Kidney epithelial cell (primary cell): ENCODE measurements around the gene HYAL4. TPM values are rescaled to one million over a fixed set of nuclear protein-coding genes. Genes with fewer than 3 reads are reported as not detected.

Experiments used
- DNase-seq: peaks from one replicate; pipeline ENCODE4 v3.0.0-alpha.2; 2010; ENCODE audit warnings: low read depth
- H3K27me3 ChIP-seq: 2 replicates; pipeline ENCODE4 v1.6.0; 2011; ENCODE audit warnings: low read length; ENCODE audit not compliant: control insufficient read depth, insufficient read depth
- H3K36me3 ChIP-seq: 2 replicates; pipeline ENCODE4 v1.5.1; 2011; ENCODE audit warnings: low read length; ENCODE audit not compliant: control insufficient read depth, insufficient read depth
- H3K4me3 ChIP-seq: 2 replicates; pipeline ENCODE4 v1.5.1; 2011; ENCODE audit warnings: low read depth, mild to moderate bottlenecking, control low read depth, low read length
- total RNA-seq: library from RNA; depleted of rRNA; stranded (reverse); fragments of >200 nt; gene quantifications from 2 replicates; pipeline ENCODE4 v1.2.3, GENCODE V29; 2015
- TF ChIP-seq, protein P1 (sequence below): IDR thresholded peaks from 2 replicates; pipeline ENCODE4 v1.5.1; 2011; ENCODE audit warnings: mild to moderate bottlenecking, moderate library complexity, low read length, control low read depth, inconsistent platforms; ENCODE audit not compliant: insufficient read depth, poor library complexity, severe bottlenecking

HYAL4 gene
- total RNA-seq, 1 donor from 2014 or later = not detected

DNA sequence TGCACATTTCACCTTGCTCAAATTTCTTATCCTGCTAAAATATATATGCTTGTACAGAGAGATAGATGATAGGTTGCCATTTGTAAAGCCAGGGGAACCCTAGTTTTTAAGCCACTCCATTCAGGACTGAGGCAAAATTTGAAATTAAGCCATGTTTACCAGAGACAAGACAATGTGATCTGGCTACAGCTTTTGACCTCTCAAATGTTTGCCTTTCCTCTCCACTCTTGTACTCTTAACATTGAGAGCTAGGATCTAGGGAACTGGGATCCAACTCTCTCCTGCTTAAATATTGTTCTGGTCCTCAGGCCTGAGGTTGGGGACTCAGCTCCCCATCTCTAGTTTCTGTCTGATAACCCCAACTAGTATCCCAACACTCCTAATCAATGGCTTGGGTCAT lies 15.9 kb downstream of the HYAL4 start:
- Histone ChIP-seq H3K27me3 (no peaks in the 10 kb centered on the region), H3K36me3 (no peaks in the 10 kb centered on the region), H3K4me3 (no peak overlapping the region)
- no peak for DNase-seq
- TF ChIP-seq, protein P1, sequence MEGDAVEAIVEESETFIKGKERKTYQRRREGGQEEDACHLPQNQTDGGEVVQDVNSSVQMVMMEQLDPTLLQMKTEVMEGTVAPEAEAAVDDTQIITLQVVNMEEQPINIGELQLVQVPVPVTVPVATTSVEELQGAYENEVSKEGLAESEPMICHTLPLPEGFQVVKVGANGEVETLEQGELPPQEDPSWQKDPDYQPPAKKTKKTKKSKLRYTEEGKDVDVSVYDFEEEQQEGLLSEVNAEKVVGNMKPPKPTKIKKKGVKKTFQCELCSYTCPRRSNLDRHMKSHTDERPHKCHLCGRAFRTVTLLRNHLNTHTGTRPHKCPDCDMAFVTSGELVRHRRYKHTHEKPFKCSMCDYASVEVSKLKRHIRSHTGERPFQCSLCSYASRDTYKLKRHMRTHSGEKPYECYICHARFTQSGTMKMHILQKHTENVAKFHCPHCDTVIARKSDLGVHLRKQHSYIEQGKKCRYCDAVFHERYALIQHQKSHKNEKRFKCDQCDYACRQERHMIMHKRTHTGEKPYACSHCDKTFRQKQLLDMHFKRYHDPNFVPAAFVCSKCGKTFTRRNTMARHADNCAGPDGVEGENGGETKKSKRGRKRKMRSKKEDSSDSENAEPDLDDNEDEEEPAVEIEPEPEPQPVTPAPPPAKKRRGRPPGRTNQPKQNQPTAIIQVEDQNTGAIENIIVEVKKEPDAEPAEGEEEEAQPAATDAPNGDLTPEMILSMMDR = no peak

DNA sequence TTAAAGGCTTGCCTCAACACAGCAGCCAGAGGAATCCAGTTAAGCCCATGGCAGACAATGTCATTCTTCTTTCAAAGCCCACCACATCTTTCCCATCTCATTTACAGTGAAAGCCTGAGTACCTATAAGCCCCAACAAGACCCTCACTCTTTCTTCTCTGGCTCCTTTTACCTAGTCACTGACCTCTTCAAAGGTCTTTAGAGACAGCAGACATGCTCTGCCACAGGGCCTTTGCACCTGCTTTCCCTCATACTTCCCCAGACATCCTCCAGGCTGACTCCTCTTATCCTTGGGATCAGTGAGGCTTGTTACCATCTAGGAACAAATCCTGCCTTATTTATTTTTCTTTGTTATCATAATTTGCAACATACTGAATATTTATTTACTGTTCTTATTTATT lies 17.8 kb downstream of the HYAL4 start:
- TF ChIP-seq, protein P1 = no peak
- no peak overlapping the region for H3K4me3 ChIP-seq
- no peaks in the 10 kb centered on the region for H3K36me3 ChIP-seq
- no peaks in the 10 kb centered on the region for H3K27me3 ChIP-seq
- DNase-seq = no peak

DNA sequence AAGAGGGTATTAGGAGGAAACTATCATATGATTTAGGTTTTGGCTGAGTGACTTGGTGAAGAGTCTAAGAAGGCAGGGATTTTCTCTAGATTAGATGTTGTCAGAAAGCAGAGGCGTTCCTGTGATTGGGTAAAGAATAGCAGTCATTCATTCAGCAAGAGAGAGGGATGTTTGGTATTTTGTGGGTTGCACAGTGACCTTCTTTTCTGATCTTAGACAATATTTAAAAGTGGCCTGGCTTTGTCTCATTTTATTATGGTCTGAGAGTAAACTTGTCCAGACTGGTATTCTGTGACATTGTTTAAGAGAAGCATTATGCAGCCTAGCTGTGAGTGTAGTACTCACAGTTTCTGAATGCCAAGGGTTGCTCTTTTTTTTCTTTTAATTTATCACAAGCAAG lies 18.5 kb downstream of the HYAL4 start:
- Histone ChIP-seq H3K36me3 (no peaks in the 10 kb centered on the region), H3K4me3 (no peak overlapping the region), H3K27me3 (no peaks in the 10 kb centered on the region)
- TF ChIP-seq, protein P1 = no peak
- no peak for DNase-seq

DNA sequence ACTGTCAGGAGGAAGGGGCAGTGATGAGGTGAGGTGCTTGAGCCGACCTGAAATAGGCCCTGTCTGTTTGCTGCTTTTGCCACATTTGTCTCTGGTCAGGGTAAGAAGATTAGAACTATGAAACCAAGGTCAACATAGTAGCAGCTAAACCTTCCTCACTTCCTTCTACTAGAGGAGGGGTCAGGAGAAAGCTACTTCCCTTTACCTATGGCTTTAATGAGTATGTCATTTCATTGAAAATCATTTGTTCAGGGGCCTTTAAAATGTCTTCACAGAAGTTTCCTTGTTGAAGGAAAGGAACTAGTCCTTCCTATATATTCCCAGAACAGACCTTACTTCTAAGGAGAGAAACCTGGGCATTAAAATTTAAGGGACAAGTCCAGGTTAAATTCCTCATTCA lies 19.0 kb downstream of the HYAL4 start:
- no peak for DNase-seq
- Histone ChIP-seq H3K4me3 (no peak overlapping the region), H3K36me3 (no peaks in the 10 kb centered on the region), H3K27me3 (no peaks in the 10 kb centered on the region)
- TF ChIP-seq, protein P1 = no peak

DNA sequence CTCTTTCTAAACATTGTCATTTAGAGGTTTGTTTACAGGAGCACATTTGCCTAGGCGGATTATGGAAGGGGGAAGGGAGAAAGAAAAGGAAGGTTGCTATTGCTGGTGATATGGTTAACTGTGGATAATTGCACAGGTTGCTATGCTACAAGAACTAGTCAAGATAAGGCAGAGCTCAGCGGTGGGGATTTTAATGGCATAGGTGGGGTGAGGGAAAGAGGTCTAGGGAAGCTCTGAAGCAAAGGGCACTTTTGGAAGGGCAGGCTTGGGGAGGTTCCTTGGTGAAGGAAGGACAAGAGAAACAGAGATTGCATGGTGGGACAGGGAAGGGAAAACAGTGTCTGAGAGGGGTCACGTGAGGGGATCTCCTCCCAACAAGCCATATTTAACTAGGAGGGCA lies 19.5 kb downstream of the HYAL4 start:
- H3K4me3 ChIP-seq = no peak overlapping the region
- no peak for DNase-seq
- TF ChIP-seq, protein P1 = no peak
- H3K36me3 ChIP-seq = no peaks in the 10 kb centered on the region
- no peaks in the 10 kb centered on the region for H3K27me3 ChIP-seq

DNA sequence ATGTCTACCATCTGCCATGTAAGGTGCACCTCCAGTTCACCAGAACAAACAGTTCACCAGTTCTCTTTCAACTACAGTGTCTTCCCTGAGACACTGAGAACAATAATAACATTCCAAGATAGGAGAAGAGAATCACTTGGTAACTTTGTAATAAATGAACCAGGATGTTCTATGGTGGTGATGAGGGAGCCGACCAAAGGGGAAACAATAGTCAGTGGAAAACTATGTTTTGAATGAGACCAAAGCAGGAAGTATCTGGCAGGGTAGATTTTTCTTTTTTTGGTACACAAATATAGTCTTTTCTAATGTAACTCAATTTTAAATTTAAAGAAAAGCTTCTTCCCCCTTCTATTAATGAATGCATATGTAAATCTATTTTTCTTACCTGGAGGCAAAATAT lies 20.0 kb downstream of the HYAL4 start:
- no peaks in the 10 kb centered on the region for H3K36me3 ChIP-seq
- no peaks in the 10 kb centered on the region for H3K27me3 ChIP-seq
- no peak for DNase-seq
- TF ChIP-seq, protein P1 = no peak
- H3K4me3 ChIP-seq = no peak overlapping the region
